Upper lobe of right lung (tissue), 1 donor: ENCODE results near the gene TRABD2B. TPM values are rescaled to one million over a fixed set of nuclear protein-coding genes. Genes with fewer than 3 reads are reported as not detected.

Experiments
- ATAC-seq: fragments of 200-7000 bp; cut with Tn5 transposase; one replicate; pipeline ENCODE4 v1.9.1; 2020; ENCODE audit warnings: mild to moderate bottlenecking, moderate library complexity
- DNase-seq: peaks from one replicate; pipeline ENCODE4 v3.0.0-alpha.2; 2020
- H3K27ac ChIP-seq: fragments of 200-600 bp; one replicate; pipeline ENCODE4 v1.8.0; 2022
- H3K27me3 ChIP-seq: fragments of 200-600 bp; one replicate; pipeline ENCODE4 v1.8.0; 2022; ENCODE audit warnings: mild to moderate bottlenecking
- H3K36me3 ChIP-seq: fragments of 200-600 bp; one replicate; pipeline ENCODE4 v1.8.0; 2022
- H3K4me1 ChIP-seq: fragments of 200-600 bp; one replicate; pipeline ENCODE4 v1.8.0; 2022
- H3K4me3 ChIP-seq: fragments of 200-600 bp; one replicate; pipeline ENCODE4 v1.8.0; 2022; ENCODE audit warnings: mild to moderate bottlenecking
- H3K9me3 ChIP-seq: fragments of 200-600 bp; one replicate; pipeline ENCODE4 v1.8.0; 2022
- intact Hi-C: fragments of 100-400 bp; cut with DNase I; formaldehyde crosslinking; loops from one replicate; pipeline ENCODE4 v1.11.0; 2022
- total RNA-seq: library from RNA; stranded (reverse); fragmentation: NEBNext Ultra II Directional; extraction: Animal tissue kit (Norgen Biotek cat#: 25700); gene quantifications from one replicate; pipeline ENCODE4 v1.2.1, GENCODE V29; 2021
- TF ChIP-seq, protein P1 (sequence below): fragments of 200-600 bp; IDR thresholded peaks from one replicate; pipeline ENCODE4 v1.8.0; 2022; ENCODE audit warnings: antibody characterized with exemption
- donor health status: DM: no; HTN: yes; CAD: no; lungs with severe emphysema.

The TRABD2B gene
- total RNA-seq, 1 donor from 2014 or later: 1.2 TPM

DNA sequence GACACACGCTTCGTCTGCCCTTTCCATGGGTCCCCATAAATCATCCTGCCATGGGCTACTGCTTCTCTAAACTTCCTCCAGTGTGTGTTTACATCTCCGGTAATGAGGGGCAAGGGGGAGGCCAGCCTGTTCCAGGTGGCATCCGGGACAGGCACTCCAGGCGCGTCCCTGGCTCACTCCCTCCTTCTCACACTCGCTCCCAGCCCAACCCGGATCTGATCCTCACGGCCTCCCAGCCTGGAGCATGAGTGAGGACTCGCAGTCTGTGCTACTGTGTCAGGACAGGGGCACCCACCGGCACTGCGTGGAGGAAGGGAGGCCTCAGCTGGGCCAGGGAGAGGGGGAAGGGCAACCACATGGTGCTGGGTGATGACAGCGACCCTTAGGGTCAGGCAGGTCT, 225.4 kb downstream of the TRABD2B start:
- intact Hi-C loops: no loop called here
- DNase-seq (no peak), ATAC-seq (peak; percentile 5)
- TF ChIP-seq, protein P1, sequence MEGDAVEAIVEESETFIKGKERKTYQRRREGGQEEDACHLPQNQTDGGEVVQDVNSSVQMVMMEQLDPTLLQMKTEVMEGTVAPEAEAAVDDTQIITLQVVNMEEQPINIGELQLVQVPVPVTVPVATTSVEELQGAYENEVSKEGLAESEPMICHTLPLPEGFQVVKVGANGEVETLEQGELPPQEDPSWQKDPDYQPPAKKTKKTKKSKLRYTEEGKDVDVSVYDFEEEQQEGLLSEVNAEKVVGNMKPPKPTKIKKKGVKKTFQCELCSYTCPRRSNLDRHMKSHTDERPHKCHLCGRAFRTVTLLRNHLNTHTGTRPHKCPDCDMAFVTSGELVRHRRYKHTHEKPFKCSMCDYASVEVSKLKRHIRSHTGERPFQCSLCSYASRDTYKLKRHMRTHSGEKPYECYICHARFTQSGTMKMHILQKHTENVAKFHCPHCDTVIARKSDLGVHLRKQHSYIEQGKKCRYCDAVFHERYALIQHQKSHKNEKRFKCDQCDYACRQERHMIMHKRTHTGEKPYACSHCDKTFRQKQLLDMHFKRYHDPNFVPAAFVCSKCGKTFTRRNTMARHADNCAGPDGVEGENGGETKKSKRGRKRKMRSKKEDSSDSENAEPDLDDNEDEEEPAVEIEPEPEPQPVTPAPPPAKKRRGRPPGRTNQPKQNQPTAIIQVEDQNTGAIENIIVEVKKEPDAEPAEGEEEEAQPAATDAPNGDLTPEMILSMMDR: no peak
- Histone ChIP-seq H3K4me3 (no peak overlapping the region), H3K9me3 (no peaks in the 10 kb centered on the region), H3K27me3 (no peaks in the 10 kb centered on the region), H3K27ac (no peak overlapping the region), H3K36me3 (no peaks in the 10 kb centered on the region), H3K4me1 (no peaks in the 10 kb centered on the region)

DNA sequence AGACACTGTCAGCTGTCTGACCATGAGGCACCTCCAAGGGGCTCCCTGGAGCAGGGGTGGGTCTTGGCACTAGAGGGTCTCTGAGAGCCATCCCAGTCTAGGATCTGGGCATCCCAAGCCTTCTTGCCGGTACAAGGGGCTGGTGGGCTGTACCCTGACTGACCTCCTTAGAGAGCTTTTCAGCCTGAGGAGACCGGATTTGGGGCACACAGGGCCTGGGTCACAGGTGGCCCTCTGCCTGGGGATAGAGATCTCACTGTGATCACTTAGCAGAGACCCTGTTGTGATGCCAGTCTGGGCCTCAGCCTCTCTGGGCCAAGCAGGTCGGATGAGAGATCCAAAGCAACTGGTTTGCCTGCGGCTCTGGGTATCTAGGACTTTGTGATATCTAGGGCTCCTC, 227.2 kb downstream of the TRABD2B start:
- TF ChIP-seq, protein P1: no peak
- intact Hi-C loops: no loop called here
- Histone ChIP-seq H3K4me1 (no peaks in the 10 kb centered on the region), H3K27me3 (no peaks in the 10 kb centered on the region), H3K36me3 (no peaks in the 10 kb centered on the region), H3K27ac (no peak overlapping the region), H3K9me3 (no peaks in the 10 kb centered on the region), H3K4me3 (no peak overlapping the region)
- no peak for DNase-seq
- no peak for ATAC-seq

DNA sequence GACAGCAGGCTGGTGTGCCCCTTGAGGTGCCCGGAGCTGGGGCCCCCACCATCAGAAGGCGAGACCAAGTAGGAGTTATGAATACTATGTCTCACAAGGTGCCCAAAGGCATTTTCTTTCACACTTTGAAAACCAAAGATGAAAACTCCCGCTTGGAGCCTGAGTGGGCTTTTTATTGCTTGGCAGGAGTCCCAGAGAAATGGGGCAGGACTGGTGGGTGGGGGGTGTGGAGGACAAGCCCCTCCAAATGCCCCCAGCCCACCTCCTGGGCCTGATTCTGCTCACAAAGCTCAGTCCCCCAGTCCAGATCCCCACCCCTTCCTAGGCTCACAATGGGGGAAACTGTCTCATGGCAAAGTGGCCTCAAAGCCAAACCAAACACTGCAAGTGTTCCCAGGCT, 227.9 kb downstream of the TRABD2B start:
- ATAC-seq (no peak), DNase-seq (no peak)
- TF ChIP-seq, protein P1: no peak
- Histone ChIP-seq H3K27ac (no peak overlapping the region), H3K27me3 (no peaks in the 10 kb centered on the region), H3K9me3 (no peaks in the 10 kb centered on the region), H3K4me3 (no peak overlapping the region), H3K4me1 (no peaks in the 10 kb centered on the region), H3K36me3 (no peaks in the 10 kb centered on the region)
- intact Hi-C loops: no loop called here

DNA sequence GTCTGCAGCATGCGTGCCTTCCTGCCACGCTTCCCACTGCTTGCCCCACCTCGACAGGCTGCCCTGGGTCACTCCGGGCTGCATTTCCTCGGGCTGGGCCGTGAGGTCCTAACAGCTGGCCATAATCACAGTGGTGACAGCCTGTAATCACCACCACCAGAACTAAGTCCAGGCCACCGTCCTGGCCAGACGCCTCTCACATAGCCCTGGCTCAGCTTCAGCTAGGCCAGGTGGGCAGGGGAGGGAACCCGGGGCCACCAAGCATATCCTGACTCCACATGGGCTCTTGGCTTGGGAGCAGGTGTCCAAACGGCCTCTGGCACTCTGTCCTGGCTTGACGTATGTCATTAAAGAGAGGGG, 229.5 kb downstream of the TRABD2B start:
- intact Hi-C loops: no loop called here
- no peaks in the 10 kb centered on the region for H3K36me3 ChIP-seq
- no peak for DNase-seq

DNA sequence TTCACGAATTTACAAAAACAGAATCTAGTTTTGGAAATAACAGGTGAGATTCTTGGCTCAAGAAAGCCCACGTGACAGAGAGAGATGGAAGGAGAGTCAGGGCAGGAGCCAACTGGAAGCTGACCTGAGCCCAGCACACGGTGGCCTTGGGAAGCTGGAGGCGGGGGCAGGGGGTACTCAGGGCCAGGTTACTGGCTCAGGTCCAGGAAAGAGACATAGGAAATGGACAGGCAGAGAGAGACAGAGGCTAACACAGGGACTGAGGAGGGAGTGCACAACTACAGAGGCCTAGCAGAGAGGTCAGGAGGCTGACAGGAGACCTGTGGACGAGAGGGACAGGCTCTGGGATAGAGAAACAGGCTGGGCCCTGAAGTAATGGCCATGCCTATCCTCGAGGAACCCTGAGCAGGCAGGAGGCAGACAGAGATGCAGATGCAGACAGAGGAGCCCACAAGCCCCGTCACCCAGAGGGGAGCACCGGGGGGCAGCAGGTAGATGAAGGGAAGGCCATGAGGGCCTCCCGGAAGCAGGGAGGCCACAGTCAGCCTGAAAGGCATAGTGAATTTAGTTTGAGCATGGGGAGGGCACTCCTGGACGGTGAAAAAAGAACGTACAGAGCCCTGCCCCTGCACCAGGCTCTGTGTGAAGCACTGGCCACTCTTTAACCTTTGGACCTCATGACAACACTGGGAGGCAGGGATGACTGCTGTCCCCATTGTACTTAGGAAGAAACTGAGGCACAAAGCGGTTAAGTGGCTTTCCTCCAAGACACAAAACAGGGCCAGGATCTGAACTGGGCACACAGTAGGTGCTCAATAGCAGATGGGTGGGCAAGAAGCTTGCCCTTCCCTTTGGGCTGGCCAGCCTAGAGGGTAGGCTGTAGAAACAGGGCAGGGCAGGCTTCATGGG, 230.1 kb downstream of the TRABD2B start:
- Histone ChIP-seq H3K4me3 (no peak overlapping the region), H3K27me3 (no peaks in the 10 kb centered on the region), H3K36me3 (no peaks in the 10 kb centered on the region), H3K4me1 (no peaks in the 10 kb centered on the region), H3K27ac (no peak overlapping the region), H3K9me3 (no peaks in the 10 kb centered on the region)
- intact Hi-C loops: no loop called here
- ATAC-seq (no peak), DNase-seq (no peak)
- TF ChIP-seq, protein P1: no peak

More for the DNA sequence above, 229.5 kb downstream of the TRABD2B start:
- H3K27me3 ChIP-seq: no peaks in the 10 kb centered on the region
- TF ChIP-seq, protein P1: no peak
- no peaks in the 10 kb centered on the region for H3K4me1 ChIP-seq
- ATAC-seq: no peak
- H3K27ac ChIP-seq: no peak overlapping the region
- no peaks in the 10 kb centered on the region for H3K9me3 ChIP-seq
- no peak overlapping the region for H3K4me3 ChIP-seq
